ENCODE measurements around the gene SPDYE1. TPM values are rescaled to one million over a fixed set of nuclear protein-coding genes. Genes with fewer than 3 reads are reported as not detected.

SPDYE1 gene
- total and polyA plus RNA-seq, 2 of the 13 experiments (the other 11 are each of a cell fraction or from before 2014, with no cell fraction given), result not detected

DNA sequence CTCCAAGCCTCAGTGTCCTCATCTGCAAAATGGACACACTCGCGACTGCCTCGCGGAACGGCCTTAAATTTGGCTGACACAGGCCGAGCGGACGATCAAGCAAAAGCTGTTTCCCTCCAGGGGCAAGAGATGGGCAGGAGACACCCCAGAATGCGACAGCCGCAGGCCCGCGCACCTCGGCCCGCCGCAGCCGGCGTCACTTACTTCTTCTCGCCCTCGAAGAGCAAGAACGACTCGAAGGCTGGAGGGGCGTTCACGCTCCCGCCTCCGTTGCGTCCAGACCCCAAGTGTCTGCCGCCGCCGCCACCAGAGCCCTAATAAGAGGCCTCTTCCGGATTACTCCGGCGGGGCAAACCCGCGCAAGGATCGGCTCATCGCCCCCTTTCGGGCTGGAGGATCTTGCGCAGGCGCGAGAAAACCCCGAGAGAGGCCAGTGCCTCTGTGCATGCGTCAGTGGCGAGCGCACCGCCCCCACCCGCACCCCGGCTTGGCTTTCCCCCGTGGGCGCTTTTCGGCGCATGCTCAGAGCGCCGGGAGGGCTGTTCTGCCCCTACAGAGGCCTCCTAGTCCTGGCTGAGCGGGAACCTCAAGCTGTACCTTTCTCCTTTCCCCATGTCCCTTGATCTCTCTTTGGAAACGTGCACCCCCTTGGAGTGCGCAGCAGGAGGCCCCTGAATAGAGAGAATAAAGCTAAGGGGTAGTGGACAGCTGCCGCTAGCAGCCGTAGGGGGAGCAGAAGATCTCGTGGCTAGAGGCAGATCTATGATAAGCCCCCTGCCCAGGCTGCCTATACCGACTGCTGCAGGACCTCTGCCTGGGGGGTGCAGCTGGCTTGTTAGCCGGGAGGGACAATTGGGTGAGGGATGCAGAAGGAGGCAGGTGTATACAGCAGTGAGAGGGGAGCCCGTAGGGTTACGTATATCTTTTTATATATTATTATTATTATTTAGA lies 21.4 kb downstream of the SPDYE1 start (continued):
- TF ChIP-seq ZNF7 (CRISPR knock-in tag; IDR thresholded peaks at IDR 0.05), result 0 out of 2 replicates have a peak, but pooled peaks have one; percentile 15
- 0 out of 2 replicates have a peak, but pooled peaks have one; percentile 27 for TF ChIP-seq ZNF776 (CRISPR knock-in tag; IDR thresholded peaks at IDR 0.05)
- TF ChIP-seq, protein P1, sequence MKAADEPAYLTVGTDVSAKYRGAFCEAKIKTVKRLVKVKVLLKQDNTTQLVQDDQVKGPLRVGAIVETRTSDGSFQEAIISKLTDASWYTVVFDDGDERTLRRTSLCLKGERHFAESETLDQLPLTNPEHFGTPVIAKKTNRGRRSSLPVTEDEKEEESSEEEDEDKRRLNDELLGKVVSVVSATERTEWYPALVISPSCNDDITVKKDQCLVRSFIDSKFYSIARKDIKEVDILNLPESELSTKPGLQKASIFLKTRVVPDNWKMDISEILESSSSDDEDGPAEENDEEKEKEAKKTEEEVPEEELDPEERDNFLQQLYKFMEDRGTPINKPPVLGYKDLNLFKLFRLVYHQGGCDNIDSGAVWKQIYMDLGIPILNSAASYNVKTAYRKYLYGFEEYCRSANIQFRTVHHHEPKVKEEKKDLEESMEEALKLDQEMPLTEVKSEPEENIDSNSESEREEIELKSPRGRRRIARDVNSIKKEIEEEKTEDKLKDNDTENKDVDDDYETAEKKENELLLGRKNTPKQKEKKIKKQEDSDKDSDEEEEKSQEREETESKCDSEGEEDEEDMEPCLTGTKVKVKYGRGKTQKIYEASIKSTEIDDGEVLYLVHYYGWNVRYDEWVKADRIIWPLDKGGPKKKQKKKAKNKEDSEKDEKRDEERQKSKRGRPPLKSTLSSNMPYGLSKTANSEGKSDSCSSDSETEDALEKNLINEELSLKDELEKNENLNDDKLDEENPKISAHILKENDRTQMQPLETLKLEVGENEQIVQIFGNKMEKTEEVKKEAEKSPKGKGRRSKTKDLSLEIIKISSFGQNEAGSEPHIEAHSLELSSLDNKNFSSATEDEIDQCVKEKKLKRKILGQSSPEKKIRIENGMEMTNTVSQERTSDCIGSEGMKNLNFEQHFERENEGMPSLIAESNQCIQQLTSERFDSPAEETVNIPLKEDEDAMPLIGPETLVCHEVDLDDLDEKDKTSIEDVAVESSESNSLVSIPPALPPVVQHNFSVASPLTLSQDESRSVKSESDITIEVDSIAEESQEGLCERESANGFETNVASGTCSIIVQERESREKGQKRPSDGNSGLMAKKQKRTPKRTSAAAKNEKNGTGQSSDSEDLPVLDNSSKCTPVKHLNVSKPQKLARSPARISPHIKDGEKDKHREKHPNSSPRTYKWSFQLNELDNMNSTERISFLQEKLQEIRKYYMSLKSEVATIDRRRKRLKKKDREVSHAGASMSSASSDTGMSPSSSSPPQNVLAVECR (CRISPR knock-in tag; IDR thresholded peaks at IDR 0.05; ENCODE audit: borderline replicate concordance), result peak; percentile 95
- TF ChIP-seq ZNF24 (IDR thresholded peaks at IDR 0.05), result 0 out of 2 replicates have a peak, but pooled peaks have one; percentile 29
- TF ChIP-seq MYNN (CRISPR knock-in tag; IDR thresholded peaks at IDR 0.05; ENCODE audit: low read depth), result 0 out of 2 replicates have a peak, but pooled peaks have one; percentile 52
- TF ChIP-seq, protein P2, sequence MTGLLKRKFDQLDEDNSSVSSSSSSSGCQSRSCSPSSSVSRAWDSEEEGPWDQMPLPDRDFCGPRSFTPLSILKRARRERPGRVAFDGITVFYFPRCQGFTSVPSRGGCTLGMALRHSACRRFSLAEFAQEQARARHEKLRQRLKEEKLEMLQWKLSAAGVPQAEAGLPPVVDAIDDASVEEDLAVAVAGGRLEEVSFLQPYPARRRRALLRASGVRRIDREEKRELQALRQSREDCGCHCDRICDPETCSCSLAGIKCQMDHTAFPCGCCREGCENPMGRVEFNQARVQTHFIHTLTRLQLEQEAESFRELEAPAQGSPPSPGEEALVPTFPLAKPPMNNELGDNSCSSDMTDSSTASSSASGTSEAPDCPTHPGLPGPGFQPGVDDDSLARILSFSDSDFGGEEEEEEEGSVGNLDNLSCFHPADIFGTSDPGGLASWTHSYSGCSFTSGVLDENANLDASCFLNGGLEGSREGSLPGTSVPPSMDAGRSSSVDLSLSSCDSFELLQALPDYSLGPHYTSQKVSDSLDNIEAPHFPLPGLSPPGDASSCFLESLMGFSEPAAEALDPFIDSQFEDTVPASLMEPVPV (CRISPR knock-in tag; IDR thresholded peaks at IDR 0.05), result peak; percentile 61; the same call in 1 of the 2 replicates
- TF ChIP-seq ZFP1 (CRISPR knock-in tag; IDR thresholded peaks at IDR 0.05), result peak; percentile 85; the same call in 1 of the 2 replicates
- TF ChIP-seq ZNF331 (CRISPR knock-in tag; IDR thresholded peaks at IDR 0.05), result peak; percentile 81; the same call in 1 of the 2 replicates
- TF ChIP-seq RBFOX2 (IDR thresholded peaks at IDR 0.05; ENCODE audit: low read depth, low read length), result peak; percentile 85
- peak; percentile 77; the same call in 1 of the 2 replicates for TF ChIP-seq SP4 (CRISPR knock-in tag; IDR thresholded peaks at IDR 0.05)
- 0 out of 2 replicates have a peak, but pooled peaks have one; percentile 48 for TF ChIP-seq ZNF761 (CRISPR knock-in tag; conservative IDR thresholded peaks at IDR 0.05)
- peak; percentile 84 for TF ChIP-seq ZFX (CRISPR knock-in tag; IDR thresholded peaks at IDR 0.05; ENCODE audit: low read depth)
- TF ChIP-seq IRF2 (CRISPR knock-in tag; IDR thresholded peaks at IDR 0.05), result peak; percentile 85
- peak; percentile 89 for TF ChIP-seq SPEN (CRISPR knock-in tag; IDR thresholded peaks at IDR 0.05; ENCODE audit: low read depth)
- TF ChIP-seq ZNF224 (CRISPR knock-in tag; IDR thresholded peaks at IDR 0.05), result peak; percentile 63; the same call in 1 of the 2 replicates
- TF ChIP-seq RXRB (CRISPR knock-in tag; IDR thresholded peaks at IDR 0.05; ENCODE audit: borderline replicate concordance), result peak; percentile 67
- peak; percentile 72; the same call in 1 of the 2 replicates for TF ChIP-seq FOXK1 (CRISPR knock-in tag; IDR thresholded peaks at IDR 0.05; ENCODE audit: borderline replicate concordance, low read depth)
- TF ChIP-seq SIX4 (CRISPR knock-in tag; IDR thresholded peaks at IDR 0.05), result 0 out of 2 replicates have a peak, but pooled peaks have one; percentile 29
- TF ChIP-seq RFXANK (CRISPR knock-in tag; IDR thresholded peaks at IDR 0.05), result peak; percentile 63; the same call in 1 of the 2 replicates
- peak; percentile 93 for TF ChIP-seq YEATS2 (CRISPR knock-in tag; IDR thresholded peaks at IDR 0.05; ENCODE audit: borderline replicate concordance)
- peak; percentile 71 for TF ChIP-seq ZNF792 (CRISPR knock-in tag; IDR thresholded peaks at IDR 0.05)
- peak; percentile 87 for TF ChIP-seq TAF1 (CRISPR knock-in tag; IDR thresholded peaks at IDR 0.05)
- 0 out of 2 replicates have a peak, but pooled peaks have one; percentile 49 for TF ChIP-seq ZNF34 (CRISPR knock-in tag; IDR thresholded peaks at IDR 0.05; ENCODE audit: borderline replicate concordance)
- TF ChIP-seq ZNF232 (CRISPR knock-in tag; IDR thresholded peaks at IDR 0.05; ENCODE audit: borderline replicate concordance), result peak; percentile 57; the same call in 1 of the 2 replicates
- peak; percentile 98 for TF ChIP-seq GATAD1 (CRISPR knock-in tag; IDR thresholded peaks at IDR 0.05)
- peak; percentile 81 for TF ChIP-seq ZFY (CRISPR knock-in tag; IDR thresholded peaks at IDR 0.05)
